ENCODE measurements around the gene MICAL3. TPM values are rescaled to one million over a fixed set of nuclear protein-coding genes. Genes with fewer than 3 reads are reported as not detected.
A peak's percentile ranks its signal among the peaks of the same experiment; 100 is the strongest.

The MICAL3 gene
- total RNA-seq, 1 donor from 2014 or later = 31.2 TPM

DNA sequence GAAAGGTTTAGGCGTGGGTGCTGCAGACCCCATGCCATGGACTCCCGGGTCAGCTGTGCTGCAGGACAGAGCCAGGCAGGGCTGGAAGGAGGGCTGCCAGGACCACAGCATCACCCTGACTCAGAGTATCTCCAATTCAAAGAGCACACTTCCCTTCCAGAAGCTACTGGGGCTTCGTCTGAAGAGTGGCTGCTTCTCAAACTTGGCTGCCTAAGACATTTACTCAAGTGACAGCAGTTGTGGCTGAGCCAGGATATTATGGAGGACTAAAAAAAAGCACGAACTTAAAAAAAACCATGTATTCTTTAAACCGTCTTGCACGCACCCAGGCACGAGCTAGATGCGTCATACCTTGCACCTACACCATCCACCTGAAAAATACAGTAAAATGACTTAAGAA is 237.1 kb downstream of the MICAL3 start:
- Histone ChIP-seq H3K4me1 (peaks cover under 1% of the 10 kb centered on the region), H3K27ac (peak overlapping the region; percentile 72), H3K9me3 (no peaks in the 10 kb centered on the region), H3K4me3 (no peak overlapping the region), H3K27me3 (no peaks in the 10 kb centered on the region), H3K36me3 (no peaks in the 10 kb centered on the region)
- intact Hi-C loops (cut with DNase I) = no loop called here
- ATAC-seq = no peak
- DNase-seq = no peak
- TF ChIP-seq, protein P1, sequence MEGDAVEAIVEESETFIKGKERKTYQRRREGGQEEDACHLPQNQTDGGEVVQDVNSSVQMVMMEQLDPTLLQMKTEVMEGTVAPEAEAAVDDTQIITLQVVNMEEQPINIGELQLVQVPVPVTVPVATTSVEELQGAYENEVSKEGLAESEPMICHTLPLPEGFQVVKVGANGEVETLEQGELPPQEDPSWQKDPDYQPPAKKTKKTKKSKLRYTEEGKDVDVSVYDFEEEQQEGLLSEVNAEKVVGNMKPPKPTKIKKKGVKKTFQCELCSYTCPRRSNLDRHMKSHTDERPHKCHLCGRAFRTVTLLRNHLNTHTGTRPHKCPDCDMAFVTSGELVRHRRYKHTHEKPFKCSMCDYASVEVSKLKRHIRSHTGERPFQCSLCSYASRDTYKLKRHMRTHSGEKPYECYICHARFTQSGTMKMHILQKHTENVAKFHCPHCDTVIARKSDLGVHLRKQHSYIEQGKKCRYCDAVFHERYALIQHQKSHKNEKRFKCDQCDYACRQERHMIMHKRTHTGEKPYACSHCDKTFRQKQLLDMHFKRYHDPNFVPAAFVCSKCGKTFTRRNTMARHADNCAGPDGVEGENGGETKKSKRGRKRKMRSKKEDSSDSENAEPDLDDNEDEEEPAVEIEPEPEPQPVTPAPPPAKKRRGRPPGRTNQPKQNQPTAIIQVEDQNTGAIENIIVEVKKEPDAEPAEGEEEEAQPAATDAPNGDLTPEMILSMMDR (IDR thresholded peaks at IDR 0.05) = no peak

DNA sequence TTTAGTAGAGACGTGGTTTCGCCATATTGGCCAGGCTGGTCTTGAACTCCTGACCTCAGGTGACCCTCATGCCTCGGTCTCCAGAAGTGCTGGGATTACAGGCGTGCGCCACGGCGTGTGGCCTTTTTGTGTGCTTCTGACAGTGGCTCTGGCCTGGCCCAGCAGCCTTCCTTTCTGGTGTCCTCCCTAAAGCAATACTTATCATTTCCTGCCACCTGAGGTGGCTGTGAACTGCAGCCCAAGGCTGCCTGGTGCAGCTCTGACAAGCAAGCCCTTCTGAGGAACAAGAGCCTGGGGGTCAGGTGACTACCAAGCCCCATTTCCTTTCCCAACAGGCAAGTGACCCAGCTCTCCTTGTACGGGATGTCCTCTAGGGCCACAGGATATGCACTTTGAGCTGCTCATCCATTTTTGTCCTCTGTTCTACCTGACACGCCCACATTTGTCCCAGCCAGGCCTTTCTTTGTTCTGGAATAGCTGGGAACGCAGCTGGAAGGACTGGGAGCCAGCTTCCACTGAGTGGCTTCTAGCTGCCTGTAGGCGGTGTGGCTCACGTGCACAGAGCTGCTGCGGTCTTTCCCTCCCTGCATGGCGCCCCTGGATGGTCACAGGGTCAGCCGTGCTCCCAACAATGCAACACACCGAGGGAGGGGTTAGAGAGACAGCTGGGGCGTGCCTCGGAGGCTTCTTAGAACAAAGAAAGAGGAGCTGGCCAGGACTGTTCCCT is 237.8 kb downstream of the MICAL3 start:
- Histone ChIP-seq H3K27me3 (no peaks in the 10 kb centered on the region), H3K9me3 (no peaks in the 10 kb centered on the region), H3K4me1 (peaks cover 7% of the 10 kb centered on the region), H3K4me3 (no peak overlapping the region), H3K27ac (peak overlapping the region; percentile 72), H3K36me3 (no peaks in the 10 kb centered on the region)
- DNase-seq (no peak), ATAC-seq (peak; percentile 38)
- TF ChIP-seq, protein P1 (IDR thresholded peaks at IDR 0.05) = no peak
- intact Hi-C loops (cut with DNase I) = no loop called here

DNA sequence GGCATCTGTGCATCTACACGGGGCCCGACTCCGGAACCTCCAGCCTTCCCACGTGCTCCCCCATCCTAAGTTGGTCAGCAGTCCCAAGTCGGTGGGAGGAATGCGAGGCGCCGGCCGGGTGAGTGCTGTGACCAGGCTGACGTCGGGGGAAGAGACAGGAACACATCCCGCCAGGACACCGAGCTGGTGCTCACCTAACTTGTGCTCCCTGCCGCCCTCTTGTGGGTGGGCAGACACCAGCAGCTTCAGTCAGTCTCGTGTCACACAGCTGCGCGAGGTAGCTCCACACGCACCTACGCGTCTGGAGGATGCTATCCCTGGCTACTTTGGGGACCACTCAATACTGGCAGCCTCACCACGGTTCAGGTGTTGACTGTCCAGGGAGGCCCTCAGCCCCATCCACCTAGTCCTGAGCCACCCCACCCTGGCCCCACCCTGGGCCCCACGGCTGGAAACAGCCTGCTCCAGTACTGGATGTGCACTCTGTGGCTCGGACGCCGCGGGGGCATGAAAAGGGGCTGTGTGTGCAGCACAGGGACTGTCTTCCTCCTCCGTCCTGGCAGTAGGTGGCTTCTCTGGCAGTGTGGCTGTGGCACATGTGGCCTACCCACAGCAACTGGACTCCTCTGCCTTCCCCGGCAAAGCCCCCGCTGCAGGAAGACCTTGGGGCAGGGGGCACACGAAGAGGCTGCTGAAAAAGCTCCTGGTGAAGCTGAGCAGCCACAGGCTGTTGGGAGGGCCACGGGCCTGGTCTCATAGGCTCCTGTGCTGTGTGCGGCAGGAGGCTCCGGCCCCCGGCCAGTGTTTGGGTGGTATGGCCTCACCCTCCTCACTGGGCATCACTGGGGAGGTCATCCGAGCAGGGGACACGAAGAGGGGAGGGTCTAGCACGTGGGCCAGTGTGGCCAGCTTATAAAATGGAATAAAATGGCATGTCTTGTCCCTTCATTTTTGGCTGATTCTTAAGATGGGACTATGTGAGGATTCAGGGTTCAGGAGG is 238.9 kb downstream of the MICAL3 start:
- intact Hi-C loops (cut with DNase I) = no loop called here
- no peaks in the 10 kb centered on the region for H3K9me3 ChIP-seq
- H3K27me3 ChIP-seq = no peaks in the 10 kb centered on the region
- H3K36me3 ChIP-seq = no peaks in the 10 kb centered on the region
- peak; percentile 71 for ATAC-seq
- DNase-seq = peak; percentile 85
- H3K27ac ChIP-seq = peak overlapping the region; percentile 72
- TF ChIP-seq, protein P1 (IDR thresholded peaks at IDR 0.05) = peak; percentile 55
- no peak overlapping the region for H3K4me3 ChIP-seq
- peaks cover 15% of the 10 kb centered on the region for H3K4me1 ChIP-seq

DNA sequence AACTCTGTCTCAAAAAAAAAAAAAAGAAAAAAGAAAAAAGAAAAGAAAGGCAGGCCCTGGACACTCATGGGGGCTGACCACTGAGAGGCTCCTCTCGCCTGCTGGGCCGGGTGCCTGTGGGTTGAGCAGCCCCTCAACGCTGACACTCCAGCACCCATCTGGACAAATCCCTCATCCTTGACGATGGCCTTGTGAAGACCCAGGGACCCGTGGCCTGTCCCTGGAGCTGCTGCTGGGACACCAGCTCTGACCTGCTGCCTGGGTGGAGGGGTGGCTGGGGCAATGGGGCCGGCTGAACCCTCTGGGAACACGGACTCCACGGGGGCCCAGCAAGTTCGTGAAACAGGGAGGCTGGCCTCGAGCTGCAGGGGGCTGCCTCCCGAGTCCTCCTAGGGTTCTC is 239.6 kb downstream of the MICAL3 start:
- Histone ChIP-seq H3K9me3 (no peaks in the 10 kb centered on the region), H3K27ac (no peak overlapping the region), H3K36me3 (no peaks in the 10 kb centered on the region), H3K27me3 (no peaks in the 10 kb centered on the region), H3K4me3 (no peak overlapping the region), H3K4me1 (peaks cover 15% of the 10 kb centered on the region)
- no peak for DNase-seq
- TF ChIP-seq, protein P1 (IDR thresholded peaks at IDR 0.05) = no peak
- intact Hi-C loops (cut with DNase I) = no loop called here
- ATAC-seq = no peak

DNA sequence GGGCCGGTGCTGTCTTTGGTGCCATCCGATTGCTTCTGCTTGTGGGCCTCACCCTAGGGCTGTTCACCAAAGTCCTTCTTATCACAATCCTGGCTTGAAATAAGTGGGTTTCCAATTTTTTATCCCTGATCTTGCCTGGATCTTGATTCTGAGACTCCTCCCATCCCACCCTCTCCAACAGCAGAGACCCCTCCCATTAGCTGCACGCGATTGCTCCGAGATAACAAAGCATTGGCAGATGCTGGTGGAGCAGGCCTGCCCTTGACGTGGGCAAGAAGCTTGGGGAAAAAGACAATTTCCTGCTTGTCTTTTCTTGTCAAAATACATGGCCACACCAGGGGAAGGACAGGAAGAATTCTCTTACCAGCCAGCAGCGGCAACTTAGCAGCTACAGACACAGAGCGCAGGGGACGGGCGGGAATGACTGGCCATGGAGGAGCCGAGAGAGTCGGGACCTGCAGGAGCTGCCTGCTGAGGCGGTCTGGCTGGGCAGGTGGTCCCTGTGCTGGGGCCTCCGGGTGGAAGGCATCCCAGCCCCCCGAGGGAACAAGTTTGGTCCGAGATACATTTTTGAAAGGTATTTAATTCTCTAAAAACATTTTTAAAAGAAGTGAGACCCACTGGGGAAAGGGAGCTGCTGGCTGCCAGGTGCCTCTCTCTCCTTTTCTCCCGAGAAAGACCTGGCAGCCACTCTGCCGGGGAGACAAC is 240.4 kb downstream of the MICAL3 start:
- Histone ChIP-seq H3K9me3 (no peaks in the 10 kb centered on the region), H3K27ac (no peak overlapping the region), H3K4me1 (peaks cover 15% of the 10 kb centered on the region), H3K27me3 (no peaks in the 10 kb centered on the region), H3K36me3 (no peaks in the 10 kb centered on the region), H3K4me3 (no peak overlapping the region)
- TF ChIP-seq, protein P1 (IDR thresholded peaks at IDR 0.05) = no peak
- no peak for ATAC-seq
- DNase-seq = no peak
- intact Hi-C loops (cut with DNase I) = no loop called here

Measured in upper lobe of right lung (tissue), 1 donor.